K562 (cell line): ENCODE data around the gene SLC8A2.

Source experiments
- ARID2 ChIP-seq: fragments of 450-650 bp; IDR thresholded peaks from 2 replicates; pipeline ENCODE4 v1.6.1; 2017; ENCODE audit warnings: antibody characterized with exemption, mild to moderate bottlenecking
- CTCF ChIP-seq, 3 experiments: IDR thresholded peaks in 2 of 3; conservative IDR thresholded peaks in 1 of 3; 2 replicates each; pipeline ENCODE4 v1.5.1; 2011 to 2012; ENCODE audit warnings: low read length in 3 of 3, mild to moderate bottlenecking in 3 of 3, control low read depth in 2 of 3, improper control_type of control experiment in 1 of 3, inconsistent platforms in 1 of 3, low read depth in 1 of 3, mixed read lengths in 1 of 3, moderate library complexity in 1 of 3; ENCODE audit not compliant: insufficient read depth in 2 of 3
- HEY1 ChIP-seq: fragments of 250-450 bp; sonication (Bioruptor Pico); IDR thresholded peaks from 2 replicates; pipeline ENCODE4 v1.5.0; 2020; ENCODE audit warnings: mild to moderate bottlenecking, moderate library complexity, borderline replicate concordance
- HLTF ChIP-seq: fragments of 450-650 bp; IDR thresholded peaks from 2 replicates; pipeline ENCODE4 v1.6.1; 2016
- NR1H2 ChIP-seq: sonication (generic); formaldehyde crosslinking; IDR thresholded peaks from 2 replicates; pipeline ENCODE4 v1.4.0; 2020; ENCODE audit warnings: mild to moderate bottlenecking, missing genetic modification reagents
- POLR2A ChIP-seq: fragments of 450-650 bp; conservative IDR thresholded peaks from 2 replicates; pipeline ENCODE4 v1.6.1; 2016
- POLR2AphosphoS5 ChIP-seq: IDR thresholded peaks from 2 replicates; pipeline ENCODE4 v1.6.1; 2011; ENCODE audit warnings: mild to moderate bottlenecking, low read depth, low read length, moderate library complexity; ENCODE audit not compliant: control insufficient read depth, insufficient read depth
- SNRNP70 ChIP-seq: fragments of 200-400 bp; formaldehyde crosslinking; optimal IDR thresholded peaks from 2 replicates; pipeline ENCODE3; 2017; ENCODE audit warnings: low read depth, low read length
- ZBTB1 ChIP-seq: sonication (generic); formaldehyde crosslinking; IDR thresholded peaks from 2 replicates; pipeline ENCODE4 v1.8.1; 2023; ENCODE audit warnings: missing genetic modification reagents, low read depth, mild to moderate bottlenecking, borderline replicate concordance
- ZNF253 ChIP-seq: fragments of 250-450 bp; sonication (Bioruptor Pico); conservative IDR thresholded peaks from 2 replicates; pipeline ENCODE4 v1.6.1; 2021; ENCODE audit warnings: mild to moderate bottlenecking
- ZNF263 ChIP-seq: sonication (generic); formaldehyde crosslinking; IDR thresholded peaks from 2 replicates; pipeline ENCODE4 v1.8.0; 2022; ENCODE audit warnings: mild to moderate bottlenecking, missing genetic modification reagents, borderline replicate concordance

GRCh38 chr19:47446534-47447469 lies 24.9 kb downstream of the SLC8A2 start:
- no peak for TF ChIP-seq ZBTB1 (CRISPR knock-in tag)
- TF ChIP-seq HLTF, result peak; percentile 91
- no peak for TF ChIP-seq SNRNP70
- TF ChIP-seq NR1H2, result no peak
- no peak for TF ChIP-seq ZNF253 (CRISPR knock-in tag)
- peak; percentile 62 for TF ChIP-seq POLR2A
- TF ChIP-seq CTCF (IDR thresholded peaks at IDR 0.05 in 2 of 3, conservative IDR thresholded peaks at IDR 0.05 in 1 of 3; ENCODE audit: insufficient read depth in 2 of 3, low read depth in 1 of 3, low read length in 3 of 3), result no peak
- no peak for TF ChIP-seq ARID2
- TF ChIP-seq ZNF263 (CRISPR knock-in tag), result no peak
- TF ChIP-seq POLR2AphosphoS5, result no peak
- TF ChIP-seq HEY1, result no peak
